Sigmoid colon (tissue), 7 donors: ENCODE measurements around the gene ABCB10. TPM values are rescaled to one million over a fixed set of nuclear protein-coding genes. Genes with fewer than 3 reads are reported as not detected.

Experiments used
- DNase-seq: peaks from one replicate; pipeline ENCODE4 v3.0.0-alpha.2; 2019
- H3K27ac ChIP-seq, 4 donors: fragments of 200-600 bp; sonication (generic); one replicate each; pipeline ENCODE4 v1.5.1; 2016 to 2019; ENCODE audit warnings: mild to moderate bottlenecking in 1 of 4
- H3K27me3 ChIP-seq, 3 donors: fragments of 200-600 bp; sonication (generic); one replicate each; pipeline ENCODE4 v1.5.1; 2019; ENCODE audit warnings: mild to moderate bottlenecking in 1 of 3
- H3K36me3 ChIP-seq, 4 donors: fragments of 200-600 bp; sonication (generic); one replicate each; pipeline ENCODE4 v1.5.1; 2016 to 2019
- H3K4me1 ChIP-seq, 4 donors: fragments of 200-600 bp; sonication (generic); one replicate each; pipeline ENCODE4 v1.5.1; 2017 to 2019
- H3K4me3 ChIP-seq, 4 donors: fragments of 200-600 bp; sonication (generic); one replicate each; pipeline ENCODE4 v1.5.1; 2017 to 2019; ENCODE audit warnings: mild to moderate bottlenecking in 2 of 4, moderate library complexity in 1 of 4
- H3K9me3 ChIP-seq, 4 donors: fragments of 200-600 bp in 3 of 4; sonication (generic) in 3 of 4; one replicate each; pipeline versions ENCODE4 v1.5.1 to v1.6.1; 2013 to 2019
- CTCF ChIP-seq, 4 experiments: fragments of 450-650 bp in 3 of 4; fragments of 200-600 bp in 1 of 4; IDR thresholded peaks; one replicate each; pipeline ENCODE4 v1.5.1; 2016 to 2019; ENCODE audit warnings: antibody characterized with exemption in 4 of 4, mild to moderate bottlenecking in 3 of 4, moderate library complexity in 2 of 4
- EP300 ChIP-seq, 4 donors: sonication (generic); formaldehyde crosslinking; IDR thresholded peaks; one replicate each; pipeline ENCODE4 v1.6.1; 2017; ENCODE audit warnings: antibody characterized with exemption in 4 of 4
- POLR2A ChIP-seq, 2 donors: fragments of 450-650 bp; IDR thresholded peaks; one replicate each; pipeline ENCODE4 v1.6.1; 2016; ENCODE audit warnings: antibody characterized with exemption in 2 of 2, mild to moderate bottlenecking in 2 of 2, moderate library complexity in 2 of 2
- POLR2AphosphoS5 ChIP-seq, 4 donors: sonication (generic); formaldehyde crosslinking; IDR thresholded peaks; one replicate each; pipeline ENCODE4 v1.6.1; 2017; ENCODE audit warnings: antibody characterized with exemption in 4 of 4
- WGBS, 2 donors: extraction: QIAGEN DNeasy Blood & Tissue Kit; methylation state at CpG; one replicate each; pipeline ENCODE4 v1.1.7; 2013; 5-methylcytosine and 5-hydroxymethylcytosine counted together
- intact Hi-C: fragments of 100-400 bp; cut with DNase I; formaldehyde crosslinking; loops from one replicate; pipeline ENCODE4 v1.15.1; 2023
- polyA plus RNA-seq, 3 donors: library from polyadenylated mRNA; stranded (reverse); fragments of 200-250 nt; gene quantifications; one replicate each; pipeline ENCODE4 v1.2.3, GENCODE V29; 2013
- total RNA-seq, 4 donors: library from RNA; depleted of rRNA; stranded (reverse); fragments of >200 nt; gene quantifications; one replicate each; pipeline ENCODE4 v1.1.0, GENCODE V29; 2016
- donor health status: healthy with polysubstance abuse.
- donor health status: Bipolar disorder and iron deficiency.
- donor health status: healthy.

The ABCB10 gene
- total and polyA plus RNA-seq, 7 donors = 4.4 to 19.4 (median 12.1) TPM

DNA sequence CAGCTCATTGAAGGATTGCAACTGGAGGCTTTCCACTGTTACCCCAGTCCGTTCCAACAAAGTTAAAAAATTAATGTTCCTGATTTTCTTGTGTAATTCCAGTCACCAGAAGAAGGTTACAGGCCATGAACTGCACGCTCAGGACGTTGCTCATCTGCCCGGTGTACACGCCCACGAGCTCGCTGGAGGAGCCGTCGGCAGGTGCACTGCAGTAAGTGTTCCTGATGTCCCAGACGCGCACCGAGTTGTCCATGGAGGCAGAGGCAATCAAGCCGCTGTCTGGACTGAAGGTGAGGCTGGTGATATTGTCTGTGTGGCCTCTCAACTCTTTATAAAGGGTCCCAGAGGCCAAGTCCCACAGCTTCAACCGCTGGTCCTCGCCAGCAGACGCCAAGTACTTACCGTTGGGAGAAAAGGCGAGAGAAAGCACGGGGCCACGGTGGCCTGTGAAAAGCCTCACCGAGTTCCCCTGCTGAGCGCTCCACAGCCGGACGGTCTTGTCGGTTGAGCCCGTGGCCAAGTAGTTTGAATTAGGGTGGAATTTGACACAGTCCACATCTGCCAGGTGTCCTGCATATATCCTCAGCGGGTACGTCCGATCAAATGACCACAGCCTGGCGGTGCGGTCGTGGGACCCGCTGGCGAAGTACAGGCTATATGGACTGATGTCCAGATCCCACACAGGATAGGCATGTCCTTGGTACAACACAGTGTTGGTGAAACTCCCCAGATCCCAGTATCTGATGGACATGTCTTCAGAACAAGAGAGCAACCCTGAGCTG lies 35.9 kb upstream of the ABCB10 start:
- intact Hi-C loops = no loop called here
- H3K27ac ChIP-seq = no peak overlapping the region
- H3K27me3 ChIP-seq = no peaks in the 10 kb centered on the region
- WGBS, 2 donors = 95 to 97% methylated on average over 34 of the region's 34 CpGs
- no peak overlapping the region for H3K4me3 ChIP-seq
- no peaks in the 10 kb centered on the region for H3K9me3 ChIP-seq
- peaks cover 11 to 42% (median 16%) of the 10 kb centered on the region in 4 donors for H3K36me3 ChIP-seq
- H3K4me1 ChIP-seq = peaks cover 0 to 35% (median 28%) of the 10 kb centered on the region in 4 donors
- TF ChIP-seq EP300 (IDR thresholded peaks at IDR 0.05) (no peak), POLR2AphosphoS5 (IDR thresholded peaks at IDR 0.05) (no peak), POLR2A (IDR thresholded peaks at IDR 0.05) (no peak), CTCF (IDR thresholded peaks at IDR 0.05) (no peak)
- DNase-seq = no peak

DNA sequence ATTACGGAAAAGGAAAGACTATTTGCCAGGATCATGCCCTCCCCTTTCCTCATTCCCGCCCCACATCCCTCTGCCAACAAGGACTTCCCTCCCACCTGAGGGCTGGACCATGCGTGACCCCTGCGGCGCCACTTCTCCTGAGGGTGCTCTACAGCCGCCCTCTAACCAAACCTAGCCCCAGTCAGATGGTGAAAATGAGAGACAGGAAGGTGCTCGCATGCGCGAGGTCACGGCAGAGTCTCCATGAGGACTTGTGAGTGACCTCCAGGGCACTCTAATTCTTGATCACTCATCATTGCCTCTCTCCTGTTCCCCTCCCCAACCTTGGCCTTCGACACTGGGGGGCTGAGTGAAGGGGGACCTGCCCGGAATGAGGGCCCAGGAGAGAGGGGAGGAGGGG lies 35.3 kb upstream of the ABCB10 start:
- TF ChIP-seq EP300 (IDR thresholded peaks at IDR 0.05) (no peak), POLR2A (IDR thresholded peaks at IDR 0.05) (no peak), CTCF (IDR thresholded peaks at IDR 0.05) (no peak)
- no peak overlapping the region for H3K27ac ChIP-seq
- H3K36me3 ChIP-seq = peaks cover 11 to 42% (median 16%) of the 10 kb centered on the region in 4 donors
- H3K27me3 ChIP-seq = no peaks in the 10 kb centered on the region
- no peaks in the 10 kb centered on the region for H3K9me3 ChIP-seq
- DNase-seq = no peak
- intact Hi-C loops = no loop called here
- H3K4me1 ChIP-seq = peaks cover 0 to 29% (median 22%) of the 10 kb centered on the region in 4 donors
- 95 to 96% methylated on average over 12 of the region's 12 CpGs for WGBS, 2 donors
- no peak overlapping the region for H3K4me3 ChIP-seq

DNA sequence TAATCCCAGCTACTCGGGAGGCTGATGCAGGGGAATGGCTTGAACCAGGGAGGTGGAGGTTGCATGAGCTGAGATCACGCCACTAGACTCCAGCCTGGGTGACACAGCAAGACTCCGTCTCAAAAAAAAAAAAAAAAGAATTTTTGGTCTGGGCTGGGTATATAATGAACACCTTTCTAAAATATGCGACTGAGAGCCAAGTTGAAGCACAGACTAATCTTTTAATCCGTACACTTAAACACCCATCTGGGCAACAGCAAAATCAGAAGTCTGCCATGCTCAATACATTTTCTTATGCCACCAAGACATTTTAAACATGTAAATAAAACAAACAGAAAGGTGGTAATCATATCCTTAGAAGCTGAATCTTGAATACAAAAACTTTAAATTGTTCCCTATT lies 31.6 kb upstream of the ABCB10 start:
- 96 to 97% methylated on average over 5 of the region's 5 CpGs for WGBS, 2 donors
- H3K4me3 ChIP-seq = no peak overlapping the region
- TF ChIP-seq POLR2AphosphoS5 (IDR thresholded peaks at IDR 0.05) (no peak), EP300 (IDR thresholded peaks at IDR 0.05) (no peak), CTCF (IDR thresholded peaks at IDR 0.05) (no peak)
- intact Hi-C loops = no loop called here
- no peaks in the 10 kb centered on the region for H3K27me3 ChIP-seq
- H3K36me3 ChIP-seq = peaks cover 11 to 38% (median 16%) of the 10 kb centered on the region in 4 donors
- no peaks in the 10 kb centered on the region for H3K9me3 ChIP-seq
- no peak overlapping the region for H3K27ac ChIP-seq
- DNase-seq = no peak
- no peaks in the 10 kb centered on the region for H3K4me1 ChIP-seq

DNA sequence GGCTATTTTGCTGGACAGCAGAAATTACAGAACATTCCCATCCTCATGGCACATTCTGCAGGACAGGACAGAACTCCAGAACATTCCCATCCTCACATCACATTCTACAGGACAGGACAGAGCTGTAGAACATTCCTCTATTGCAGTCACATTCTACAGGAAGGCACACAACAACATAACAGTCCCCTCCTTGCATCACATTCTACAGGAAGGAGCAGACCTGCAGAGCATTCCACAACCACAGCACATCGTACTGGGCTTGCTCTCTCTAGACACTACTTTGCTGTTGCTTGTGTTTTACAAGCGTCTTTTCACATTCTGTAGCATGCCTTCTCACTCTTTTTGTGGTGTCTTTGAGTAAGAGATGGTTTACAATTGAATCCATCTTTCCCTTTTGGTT lies 26.8 kb upstream of the ABCB10 start:
- Histone ChIP-seq H3K27ac (no peak overlapping the region), H3K36me3 (no peaks in the 10 kb centered on the region), H3K4me1 (peaks cover 0 to 11% (median 0%) of the 10 kb centered on the region in 4 donors), H3K27me3 (no peaks in the 10 kb centered on the region), H3K4me3 (no peak overlapping the region), H3K9me3 (no peaks in the 10 kb centered on the region)
- intact Hi-C loops = no loop called here
- TF ChIP-seq EP300 (IDR thresholded peaks at IDR 0.05) = no peak
- no peak for TF ChIP-seq CTCF (IDR thresholded peaks at IDR 0.05)
- TF ChIP-seq POLR2AphosphoS5 (IDR thresholded peaks at IDR 0.05) = no peak
- no peak for TF ChIP-seq POLR2A (IDR thresholded peaks at IDR 0.05)
- 75 to 86% methylated on average over 2 of the region's 2 CpGs for WGBS, 2 donors
- no peak for DNase-seq

- intact Hi-C loops = no loop called here
- H3K27me3 ChIP-seq = no peaks in the 10 kb centered on the region
- no peak overlapping the region for H3K4me3 ChIP-seq
- peaks cover 0 to 29% (median 13%) of the 10 kb centered on the region in 4 donors for H3K4me1 ChIP-seq
- no peak overlapping the region for H3K27ac ChIP-seq
- TF ChIP-seq POLR2AphosphoS5 (IDR thresholded peaks at IDR 0.05) = no peak
- TF ChIP-seq POLR2A (IDR thresholded peaks at IDR 0.05) = no peak
- TF ChIP-seq EP300 (IDR thresholded peaks at IDR 0.05) = no peak
- TF ChIP-seq CTCF (IDR thresholded peaks at IDR 0.05) = no peak
- DNase-seq = no peak
- no peaks in the 10 kb centered on the region for H3K36me3 ChIP-seq
- 94 to 97% methylated on average over 4 of the region's 4 CpGs for WGBS, 2 donors
- no peaks in the 10 kb centered on the region for H3K9me3 ChIP-seq
These were observed 24.2 kb upstream of the ABCB10 start for GRCh38 chr1:229582715-229583114.
